HG02981 (cell line): ENCODE data around the gene ERVH48-1.
A peak's percentile ranks its signal among the peaks of the same experiment; 100 is the strongest.
"Not testable (repeated sequence)": the region's sequence is repeated elsewhere in the genome, so short reads cannot be mapped to it uniquely, and the experiment has no call there.

ENCODE experiments used
- ATAC-seq: cut with Tn5 transposase; IDR thresholded peaks from one replicate; pipeline ENCODE4 v1.9.1; 2021; ENCODE audit warnings: mild to moderate bottlenecking, moderate library complexity; ENCODE audit not compliant: unreplicated experiment

The ERVH48-1 gene

DNA sequence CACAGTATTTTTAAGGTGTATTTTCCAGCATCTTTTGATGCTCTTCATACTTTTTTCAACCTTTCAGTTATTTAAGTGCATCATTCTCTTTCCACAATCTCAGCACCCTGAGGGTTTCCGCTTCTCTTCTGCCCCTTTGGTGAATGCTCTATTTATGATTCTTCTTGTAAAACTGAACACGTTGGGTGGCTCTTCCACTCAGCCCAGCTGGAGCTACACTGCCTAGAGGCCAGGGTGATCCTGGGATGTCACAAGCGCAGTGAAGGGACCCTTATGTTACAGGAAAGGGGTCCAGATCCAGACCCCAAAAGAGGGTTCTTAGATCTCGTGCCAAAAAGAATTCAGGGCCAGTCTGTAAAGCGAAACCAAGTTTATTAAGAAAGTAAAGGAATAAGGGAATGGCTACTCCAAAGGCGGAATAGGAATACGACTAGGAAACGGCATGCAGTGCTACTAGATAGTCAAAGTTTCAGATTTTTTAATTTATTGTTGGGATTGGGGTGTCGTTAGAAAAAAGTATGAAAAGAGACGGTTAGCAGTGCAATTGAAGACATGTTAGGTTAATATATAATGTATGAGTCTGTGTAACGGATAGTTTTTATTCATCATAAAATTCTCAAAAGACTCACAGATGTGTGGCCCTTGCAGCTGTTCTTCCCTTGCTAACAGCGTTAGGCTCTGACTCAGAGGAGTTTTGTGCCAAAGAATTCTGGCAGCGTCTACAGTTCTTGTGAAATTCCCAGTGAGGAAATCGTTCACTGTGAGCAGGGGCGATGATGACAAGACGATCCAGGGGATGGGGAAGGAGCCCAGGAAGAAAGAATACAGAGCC, 14.4 kb upstream of the ERVH48-1 start:
- ATAC-seq = no peak

DNA sequence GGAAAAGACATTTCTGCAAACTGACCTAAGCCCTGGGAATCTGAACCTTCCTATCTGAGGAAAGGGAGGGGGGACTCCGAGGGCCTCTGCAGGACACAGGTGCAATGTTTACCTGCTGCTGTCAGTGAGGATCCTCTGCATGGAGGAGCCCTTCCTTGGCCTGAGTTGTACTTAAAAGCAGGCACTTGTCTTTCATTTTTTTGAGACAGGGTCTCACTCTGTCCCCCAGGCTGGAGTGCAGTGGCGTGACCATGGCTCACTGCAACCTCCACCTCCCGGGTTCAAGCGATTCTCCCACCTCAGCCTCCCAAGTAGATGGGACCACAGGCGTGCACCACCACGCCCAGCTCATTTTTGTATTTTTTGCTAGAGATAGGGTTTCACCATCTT, 13.2 kb upstream of the ERVH48-1 start:
- ATAC-seq = not testable (repeated sequence)

DNA sequence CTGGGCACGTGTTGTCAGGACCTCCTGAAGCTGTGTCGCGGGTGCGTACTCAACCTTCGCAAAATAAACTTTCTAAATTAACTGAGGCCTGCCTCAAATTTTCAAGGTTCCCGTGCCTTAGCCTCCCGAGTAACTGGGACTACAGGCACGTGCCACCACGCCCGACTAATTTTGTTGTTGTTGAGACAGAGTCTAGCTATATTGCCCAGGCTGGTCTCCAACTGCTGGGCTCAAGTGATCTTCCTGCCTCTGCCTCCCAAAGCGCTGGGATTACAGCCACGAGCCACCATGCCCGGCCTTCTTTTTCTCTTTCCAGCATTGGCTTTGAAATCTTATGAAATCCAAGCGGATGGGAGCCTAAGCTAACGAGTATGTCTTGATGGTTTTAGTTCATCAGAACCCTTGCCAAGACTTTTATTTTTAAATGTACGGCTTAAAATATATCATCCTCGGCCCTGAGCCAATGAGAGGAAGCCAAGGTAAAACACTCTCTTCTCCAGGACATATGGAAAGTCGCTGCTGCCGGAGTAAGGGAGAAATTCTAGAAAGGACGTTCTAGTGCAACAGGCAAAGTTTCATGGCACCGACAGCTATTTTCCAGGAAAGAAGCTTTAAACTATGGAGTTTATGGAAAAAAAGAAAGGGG, 12.7 kb upstream of the ERVH48-1 start:
- ATAC-seq = no peak

DNA sequence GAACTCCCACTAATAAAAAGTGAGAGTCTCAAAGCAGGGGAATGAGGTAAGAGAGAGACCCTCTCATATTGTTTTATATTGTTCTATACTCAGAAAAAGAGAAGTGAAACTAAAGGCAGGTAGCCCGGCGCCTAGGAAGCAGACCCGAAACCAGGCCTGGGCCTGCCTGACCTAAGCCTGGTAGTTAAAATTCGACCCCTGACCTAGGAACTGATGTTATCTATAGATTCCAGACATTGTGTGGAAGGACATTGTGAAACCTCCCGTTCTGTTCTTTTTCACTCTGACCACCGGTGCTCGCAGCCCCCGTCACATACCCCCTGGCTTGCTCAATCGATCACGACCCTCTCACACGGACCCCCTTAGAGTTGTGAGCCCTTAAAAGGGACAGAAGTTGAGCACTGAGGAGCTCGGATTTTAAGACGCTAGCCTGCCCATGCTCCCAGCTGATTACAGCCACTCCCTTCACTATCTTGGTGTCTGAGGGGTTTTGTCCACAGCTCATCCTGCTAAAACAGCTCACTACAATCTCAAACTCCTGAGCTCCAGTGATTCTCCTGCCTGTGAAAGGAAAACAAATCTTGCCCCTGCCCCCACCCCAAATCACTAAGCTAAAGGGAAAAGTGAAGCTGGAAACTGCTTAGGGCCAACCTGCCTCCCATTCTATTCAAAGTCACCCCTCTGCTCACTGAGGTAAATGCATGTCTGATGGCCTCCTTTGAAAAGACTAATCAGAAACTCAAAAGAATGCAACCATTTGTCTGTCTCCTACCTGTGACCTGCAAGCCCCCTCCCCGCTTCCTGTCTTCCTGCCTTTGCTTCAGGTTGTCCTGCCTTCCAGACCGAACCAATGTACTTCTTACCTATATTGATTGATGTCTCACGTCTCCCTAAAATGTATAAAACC, 11.9 kb upstream of the ERVH48-1 start:
- ATAC-seq = not testable (repeated sequence)

DNA sequence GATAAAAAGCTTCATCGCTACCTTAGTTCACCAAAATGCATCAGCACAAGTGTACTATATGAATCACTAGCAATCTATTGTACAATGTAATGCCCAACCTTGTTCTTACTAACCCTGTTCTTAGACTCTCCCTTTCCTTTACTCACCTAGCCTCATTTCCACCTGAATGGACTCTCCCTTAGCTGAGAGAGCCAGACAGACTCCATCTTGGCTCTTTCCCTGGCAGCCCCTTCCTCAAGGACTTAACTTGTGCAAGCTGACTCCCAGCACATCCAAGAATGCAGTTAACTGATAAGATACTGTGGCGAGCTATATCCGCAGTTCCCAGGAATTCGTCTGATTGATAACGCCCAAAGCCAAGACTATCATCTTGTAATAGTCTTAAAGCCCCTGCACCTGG, 10.9 kb upstream of the ERVH48-1 start:
- ATAC-seq = not testable (repeated sequence)

DNA sequence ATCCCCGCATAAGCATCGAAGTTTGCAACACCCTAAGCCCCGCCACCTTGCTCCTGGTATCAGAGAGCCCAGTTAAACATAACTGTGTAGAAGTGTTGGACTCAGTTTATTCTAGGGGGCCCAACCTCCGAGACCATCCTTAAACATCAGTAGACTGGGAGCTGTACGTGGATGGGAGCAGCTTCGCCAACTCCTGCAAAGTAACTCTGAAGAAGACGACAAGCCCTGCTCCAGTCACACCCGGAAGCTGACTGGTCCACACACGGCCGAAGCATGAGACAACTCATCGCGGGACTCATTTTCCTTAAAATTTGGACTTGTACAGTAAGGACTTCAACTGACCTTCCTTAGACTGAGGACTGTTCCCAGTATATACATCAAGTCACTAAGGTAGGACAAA, 8.5 kb upstream of the ERVH48-1 start:
- ATAC-seq = not testable (repeated sequence)

DNA sequence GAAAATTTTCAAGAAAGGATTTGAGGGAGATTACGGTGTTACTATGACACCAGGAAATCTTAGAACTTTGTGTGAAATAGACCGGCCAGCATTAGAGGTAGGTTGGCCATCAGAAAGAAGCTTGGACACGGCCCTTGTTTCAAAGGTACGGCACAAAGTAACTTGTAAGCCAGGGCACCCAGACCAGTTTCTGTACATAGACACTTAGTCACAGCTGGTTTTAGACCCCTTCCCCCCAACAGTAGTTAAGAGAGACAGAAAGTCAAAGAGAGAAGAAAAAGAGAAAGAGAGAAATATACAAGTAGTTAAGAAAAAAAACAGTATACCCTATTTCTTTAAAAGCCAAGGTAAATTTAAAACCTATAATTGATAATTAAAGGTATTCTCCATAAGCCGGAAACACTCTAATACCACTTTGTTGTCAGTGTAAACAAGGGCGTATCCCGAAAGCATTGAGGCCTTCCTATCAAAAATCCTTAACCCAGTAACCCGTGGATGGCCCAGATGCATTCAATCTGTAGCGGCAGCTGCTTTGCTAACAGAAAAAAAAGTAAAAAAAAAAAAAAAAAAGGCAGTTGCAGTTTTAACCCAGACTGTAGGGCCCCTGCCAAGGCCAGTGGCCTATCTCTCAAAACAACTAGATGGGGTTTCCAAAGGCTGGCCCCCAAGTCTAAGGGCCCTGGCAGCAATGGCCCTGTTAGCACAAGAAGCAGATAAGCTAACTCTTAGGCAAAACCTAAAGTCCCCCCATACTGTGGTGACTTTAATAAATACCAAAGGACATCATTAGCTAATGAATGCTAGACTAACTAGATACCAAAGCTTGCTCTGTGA, 7.9 kb upstream of the ERVH48-1 start:
- ATAC-seq = not testable (repeated sequence)

DNA sequence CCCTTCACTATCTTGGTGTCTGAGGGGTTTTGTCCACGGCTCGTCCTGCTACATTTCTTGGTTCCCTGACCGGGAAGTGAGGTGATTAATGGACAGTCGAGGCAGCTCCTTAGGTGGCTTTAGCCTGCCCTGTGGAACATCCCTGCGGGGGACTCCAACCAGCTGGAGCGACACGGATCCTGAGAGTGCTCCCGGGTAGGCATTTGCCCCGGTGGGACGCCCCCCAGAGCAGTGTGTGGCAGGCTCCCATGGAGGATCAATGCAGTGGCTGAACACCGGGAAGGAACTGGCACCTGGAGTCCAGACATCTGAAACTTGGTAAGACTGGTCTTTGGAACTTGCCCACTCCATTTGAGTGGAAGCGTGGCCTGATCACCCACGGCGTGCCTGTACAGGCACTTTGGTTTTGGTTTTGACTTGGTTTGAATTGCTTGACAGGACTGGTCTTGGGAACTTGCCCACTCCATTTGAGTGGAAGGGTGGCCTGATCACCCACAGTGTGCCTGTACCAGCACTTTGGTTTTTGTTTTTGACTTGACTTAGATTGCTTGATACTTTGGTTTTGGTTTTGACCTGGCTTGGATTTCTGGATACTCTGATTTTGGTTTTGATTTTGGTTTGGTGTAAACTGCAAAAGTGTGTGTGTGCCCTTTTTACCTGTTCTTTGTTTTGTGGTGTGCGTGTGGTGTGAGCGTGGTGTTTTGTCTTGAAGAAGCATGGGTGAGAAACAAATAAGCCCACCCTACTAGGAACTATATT, 7.1 kb upstream of the ERVH48-1 start:
- not testable (repeated sequence) for ATAC-seq

DNA sequence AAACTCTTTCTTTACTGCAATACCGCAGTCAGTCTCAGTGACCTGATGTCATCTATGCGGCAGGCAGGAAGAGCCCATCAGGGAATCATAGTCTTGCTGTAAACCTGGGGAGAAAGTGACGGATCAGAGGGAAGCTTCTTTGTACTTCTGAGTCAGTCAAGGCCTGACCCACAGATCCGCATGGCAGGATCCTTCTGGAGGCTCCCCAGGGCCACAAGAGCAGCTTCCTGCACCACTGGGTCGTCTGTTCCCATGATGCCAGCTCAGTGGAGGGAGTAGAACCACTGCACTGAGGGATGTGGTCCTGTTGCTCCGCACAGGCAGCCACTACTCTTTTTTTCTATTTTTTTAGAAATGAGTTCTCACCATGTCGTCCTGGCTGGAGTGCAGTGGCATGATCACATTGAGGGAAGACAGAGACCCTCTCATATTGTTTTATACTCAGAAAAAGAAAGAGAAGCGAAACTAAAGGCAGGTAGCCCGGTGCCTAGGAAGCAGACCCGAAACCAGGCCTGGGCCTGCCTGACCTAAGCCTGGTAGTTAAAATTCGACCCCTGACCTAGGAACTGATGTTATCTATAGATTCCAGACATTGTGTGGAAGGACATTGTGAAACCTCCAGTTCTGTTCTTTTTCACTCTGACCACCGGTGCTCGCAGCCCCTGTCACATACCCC, 6.3 kb upstream of the ERVH48-1 start:
- no peak for ATAC-seq

DNA sequence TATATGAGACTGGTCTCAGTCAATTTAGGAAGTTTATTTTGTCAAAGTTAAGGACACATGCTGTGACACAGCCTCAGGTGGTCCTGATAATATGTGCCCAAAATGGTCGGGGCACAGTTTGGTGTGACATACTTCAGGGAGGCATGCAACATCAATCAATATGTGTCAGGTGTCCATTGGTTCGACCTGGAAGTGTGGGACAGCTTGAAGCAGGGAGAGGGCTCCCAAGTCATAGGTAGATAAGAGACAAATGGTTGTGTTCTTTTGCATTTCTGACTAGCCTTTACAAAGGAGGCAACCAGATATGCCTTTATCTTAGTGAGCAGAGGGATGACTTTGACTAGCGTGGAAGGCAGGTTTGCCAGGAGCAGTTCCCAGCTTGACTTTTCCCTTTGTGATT, 4.5 kb upstream of the ERVH48-1 start:
- no peak for ATAC-seq

DNA sequence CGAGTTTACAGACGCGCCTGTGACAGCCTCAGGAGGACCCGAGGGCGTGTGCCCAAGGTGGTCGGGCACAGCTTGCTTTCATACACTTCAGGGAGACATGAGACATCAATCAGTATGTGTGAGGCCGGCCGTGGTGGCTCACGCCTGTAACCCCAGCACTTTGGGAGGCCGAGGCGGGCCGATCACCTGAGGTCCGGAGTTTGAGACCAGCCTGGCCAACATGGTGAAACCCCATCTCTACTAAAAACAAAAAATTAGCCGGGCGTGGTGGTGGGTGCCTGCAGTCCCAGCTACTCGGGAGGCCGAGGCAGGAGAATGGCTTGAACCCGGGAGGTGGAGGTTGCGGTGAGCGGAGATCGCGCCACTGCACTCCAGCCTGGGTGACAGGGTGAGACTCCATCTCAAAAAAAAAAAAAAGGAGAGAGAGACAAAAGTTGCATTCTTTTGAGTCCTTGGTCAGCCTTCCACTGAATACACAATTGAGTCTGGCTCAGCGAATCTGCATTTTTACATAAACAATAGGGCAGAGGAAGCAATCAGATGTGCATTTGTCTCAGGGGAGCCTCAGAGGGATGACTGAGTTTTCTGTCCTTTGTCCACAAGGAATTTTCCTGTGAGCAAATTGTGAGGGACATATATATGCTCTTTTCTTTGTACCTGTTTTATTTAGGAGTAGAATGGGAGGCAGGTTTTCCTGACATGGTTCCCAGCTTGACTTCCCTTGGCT, 2.2 kb upstream of the ERVH48-1 start:
- not testable (repeated sequence) for ATAC-seq

DNA sequence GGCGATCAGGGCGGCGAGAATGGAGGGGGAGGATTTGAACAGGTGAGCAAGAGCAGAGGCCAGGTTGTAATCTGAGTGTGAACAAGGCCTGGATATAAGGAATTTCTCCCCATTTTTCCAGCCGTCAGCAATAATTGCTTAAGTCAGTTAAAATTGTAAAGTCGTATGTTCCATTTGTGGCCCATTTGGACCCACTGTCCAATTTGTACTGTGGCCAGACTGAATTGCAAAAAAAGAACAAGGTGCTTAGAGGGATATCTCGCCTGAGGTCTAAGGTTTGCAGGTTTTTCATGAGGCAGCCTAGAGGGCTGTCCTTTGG, 1.0 kb downstream of the ERVH48-1 start:
- ATAC-seq = no peak

DNA sequence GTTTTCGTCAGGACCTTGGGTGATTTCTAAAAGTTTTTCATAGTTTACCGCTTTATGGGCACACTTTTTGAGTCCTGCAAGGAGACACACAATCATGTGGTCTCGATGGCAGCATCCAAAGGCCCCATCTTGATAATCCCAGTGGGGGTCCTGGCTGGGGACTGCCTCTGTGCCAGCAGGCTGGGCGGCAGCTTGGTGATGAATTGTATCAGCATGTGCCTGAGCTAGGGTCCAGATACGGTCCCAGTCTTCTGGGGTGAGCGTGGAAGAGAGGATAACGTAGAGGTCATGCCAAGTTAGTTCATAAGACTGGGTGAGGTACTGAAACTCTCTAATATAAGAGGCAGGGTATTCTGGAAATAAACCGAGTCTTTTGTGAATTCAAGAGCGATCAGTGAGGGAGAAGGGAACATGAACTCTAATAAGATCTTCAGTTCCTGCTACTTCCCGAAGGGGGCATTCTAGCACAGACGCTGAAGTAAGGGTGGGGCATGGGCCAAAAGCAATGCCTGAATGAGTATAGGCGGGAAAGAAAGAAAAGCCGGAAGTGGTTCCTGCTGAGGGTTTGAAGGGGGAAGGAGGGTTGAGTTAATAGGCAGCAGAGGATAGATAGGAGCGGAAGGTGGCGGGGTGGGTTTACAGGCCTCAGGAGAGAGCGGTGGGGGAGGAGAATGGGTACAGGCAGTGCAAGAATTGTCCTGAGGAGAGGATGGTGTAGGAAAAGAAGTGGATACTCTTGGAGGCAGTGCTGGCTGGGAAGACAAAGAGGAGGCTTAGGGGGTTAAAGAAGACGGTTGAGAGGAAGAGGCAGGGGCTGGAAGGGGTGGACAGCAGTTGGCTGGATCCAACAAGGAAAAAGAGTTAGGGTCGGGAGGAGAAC, 1.6 kb downstream of the ERVH48-1 start:
- ATAC-seq = peak; percentile 85

DNA sequence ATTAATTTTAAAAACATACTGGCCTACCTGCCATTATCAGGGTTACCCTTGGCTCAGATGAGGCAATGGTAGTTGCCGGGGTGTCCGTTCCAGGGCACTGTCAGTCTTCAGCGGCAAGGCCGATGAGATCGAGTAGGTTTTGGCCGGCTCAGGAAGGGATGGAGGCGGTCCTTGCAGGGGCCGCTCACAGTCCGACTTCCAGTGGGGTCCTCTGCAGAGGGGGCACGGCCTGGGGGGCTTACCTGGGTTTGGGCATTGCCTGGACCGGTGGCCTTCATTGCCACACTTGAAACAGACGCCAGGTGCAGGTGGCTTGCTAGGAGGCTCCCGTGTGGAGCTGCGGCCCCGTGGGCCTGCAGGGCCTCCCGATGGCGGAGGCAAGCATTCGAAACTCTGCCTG, 2.5 kb downstream of the ERVH48-1 start:
- ATAC-seq = no peak

DNA sequence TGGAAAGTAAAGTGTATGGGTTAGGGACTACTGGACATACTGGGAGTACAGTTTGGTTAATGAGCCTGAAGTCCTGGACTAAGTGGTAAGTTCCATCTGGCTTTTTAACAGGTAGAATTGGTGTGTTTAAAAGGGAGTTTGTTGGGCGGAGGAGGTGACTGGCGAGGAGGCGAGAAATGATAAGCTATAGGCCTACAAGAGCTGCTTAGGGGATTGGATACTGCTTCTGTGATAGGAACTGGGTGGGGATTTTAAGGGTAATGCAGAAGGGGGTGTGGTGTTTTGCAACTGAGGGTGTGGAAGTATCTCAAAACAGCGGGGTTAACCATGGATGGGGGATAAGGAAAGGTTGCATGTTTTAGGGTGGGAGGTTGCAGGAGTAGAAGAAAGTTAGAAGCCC, 3.5 kb downstream of the ERVH48-1 start:
- no peak for ATAC-seq

DNA sequence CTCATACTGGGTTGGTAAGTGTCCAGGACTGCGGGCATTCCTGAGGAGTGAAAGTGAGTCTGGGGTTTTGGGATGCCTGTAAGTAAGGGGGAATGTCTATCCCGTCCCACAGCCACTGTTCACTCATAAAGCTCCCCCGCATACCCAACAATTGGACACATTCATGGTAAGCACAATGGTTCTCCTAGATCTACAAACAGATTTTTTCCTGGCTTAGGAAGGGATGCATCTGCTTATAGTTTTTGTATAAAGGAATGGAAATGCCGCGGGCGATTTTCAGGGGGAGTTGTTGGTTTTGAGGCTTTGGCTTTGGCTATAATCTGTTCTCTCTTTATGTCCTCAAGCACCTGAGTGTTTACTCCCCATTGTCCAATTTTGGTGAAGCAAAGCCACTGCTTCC, 7.1 kb downstream of the ERVH48-1 start:
- no peak for ATAC-seq

DNA sequence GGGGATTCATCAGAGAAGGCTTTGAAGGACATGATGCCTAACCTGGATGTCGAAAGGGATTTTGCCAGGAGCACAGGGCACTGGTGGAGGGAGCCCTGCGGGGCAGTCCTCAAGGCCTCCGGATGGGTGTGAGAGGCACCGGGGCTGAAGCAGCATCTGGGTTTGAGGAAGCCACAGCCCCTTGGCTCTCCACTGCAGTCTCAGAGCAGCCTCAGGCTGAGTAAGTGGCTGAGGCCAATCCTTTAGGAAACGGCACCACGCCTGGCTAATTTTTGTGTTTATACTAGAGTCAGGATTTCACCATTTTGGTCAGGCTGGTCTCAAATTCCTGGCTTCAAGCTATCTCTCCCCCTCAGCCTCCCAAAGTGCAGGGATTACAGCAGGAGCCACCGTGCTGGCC, 12.0 kb downstream of the ERVH48-1 start:
- no peak for ATAC-seq

DNA sequence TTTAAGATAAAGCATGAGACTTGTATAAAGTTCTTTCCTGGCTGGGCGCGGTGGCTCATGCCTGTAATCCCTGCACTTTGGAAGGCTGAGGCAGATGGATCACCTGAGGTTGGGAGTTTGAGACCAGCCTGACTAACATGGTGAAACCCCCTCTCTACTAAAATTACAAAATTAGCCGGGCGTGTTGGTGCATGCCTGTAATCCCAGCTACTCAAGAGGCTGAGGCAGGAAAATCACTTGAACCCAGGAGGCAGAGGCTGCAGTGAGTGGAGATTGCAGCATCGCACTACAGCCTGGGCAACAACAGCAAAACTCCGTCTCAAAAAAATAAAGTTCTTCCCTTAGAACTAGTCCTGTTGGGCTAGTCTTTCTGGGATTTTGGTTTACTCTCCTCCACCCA, 13.5 kb downstream of the ERVH48-1 start:
- ATAC-seq = not testable (repeated sequence)
